ENCODE results near the gene SH3GLB1.

DNA sequence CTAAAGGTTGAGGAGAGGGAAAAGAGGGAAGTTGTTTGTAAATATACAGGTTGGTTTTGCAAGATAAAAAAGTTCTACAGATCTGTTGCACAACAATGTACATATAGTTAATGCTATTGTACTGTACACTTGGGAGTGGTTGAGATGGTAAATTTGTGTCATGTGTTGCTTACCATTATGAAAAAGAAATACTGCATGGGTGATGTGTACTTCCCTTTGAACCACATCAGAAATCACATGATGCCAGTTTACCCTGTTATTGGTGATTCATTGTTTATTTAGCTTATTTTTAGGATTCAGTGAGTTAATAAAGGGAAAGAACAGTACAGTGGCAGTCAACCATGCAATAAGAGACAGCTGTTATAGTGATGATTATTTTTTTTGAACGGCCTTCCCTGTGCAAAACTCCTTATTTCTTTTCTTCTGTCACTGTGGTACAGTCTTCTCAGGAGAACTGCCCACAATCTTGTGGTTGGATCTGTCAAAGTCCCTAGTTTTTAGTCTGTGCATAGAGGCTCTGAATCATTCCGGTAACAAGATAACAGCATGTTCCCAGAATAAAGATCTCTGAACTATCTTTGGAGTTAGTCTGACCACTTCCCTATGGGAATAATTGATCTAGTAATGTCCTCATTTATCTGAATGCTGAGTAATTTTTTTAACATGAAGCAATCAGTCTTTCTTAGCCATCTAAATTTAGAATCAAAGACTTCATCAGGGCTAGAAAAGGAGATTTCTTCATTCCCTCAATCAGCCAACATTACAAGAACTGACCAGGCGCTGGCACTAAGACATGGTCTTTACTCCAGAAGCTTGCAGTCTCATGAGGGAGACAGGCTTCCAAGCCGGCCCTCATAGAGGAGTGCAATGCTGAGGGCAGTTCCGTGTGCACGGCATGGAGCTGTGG is 84.2 kb downstream of the SH3GLB1 start:
- TF ChIP-seq ELK1 (IDR thresholded peaks at IDR 0.05; ENCODE audit: low read depth, low read length): no peak
- TF ChIP-seq, protein P1, sequence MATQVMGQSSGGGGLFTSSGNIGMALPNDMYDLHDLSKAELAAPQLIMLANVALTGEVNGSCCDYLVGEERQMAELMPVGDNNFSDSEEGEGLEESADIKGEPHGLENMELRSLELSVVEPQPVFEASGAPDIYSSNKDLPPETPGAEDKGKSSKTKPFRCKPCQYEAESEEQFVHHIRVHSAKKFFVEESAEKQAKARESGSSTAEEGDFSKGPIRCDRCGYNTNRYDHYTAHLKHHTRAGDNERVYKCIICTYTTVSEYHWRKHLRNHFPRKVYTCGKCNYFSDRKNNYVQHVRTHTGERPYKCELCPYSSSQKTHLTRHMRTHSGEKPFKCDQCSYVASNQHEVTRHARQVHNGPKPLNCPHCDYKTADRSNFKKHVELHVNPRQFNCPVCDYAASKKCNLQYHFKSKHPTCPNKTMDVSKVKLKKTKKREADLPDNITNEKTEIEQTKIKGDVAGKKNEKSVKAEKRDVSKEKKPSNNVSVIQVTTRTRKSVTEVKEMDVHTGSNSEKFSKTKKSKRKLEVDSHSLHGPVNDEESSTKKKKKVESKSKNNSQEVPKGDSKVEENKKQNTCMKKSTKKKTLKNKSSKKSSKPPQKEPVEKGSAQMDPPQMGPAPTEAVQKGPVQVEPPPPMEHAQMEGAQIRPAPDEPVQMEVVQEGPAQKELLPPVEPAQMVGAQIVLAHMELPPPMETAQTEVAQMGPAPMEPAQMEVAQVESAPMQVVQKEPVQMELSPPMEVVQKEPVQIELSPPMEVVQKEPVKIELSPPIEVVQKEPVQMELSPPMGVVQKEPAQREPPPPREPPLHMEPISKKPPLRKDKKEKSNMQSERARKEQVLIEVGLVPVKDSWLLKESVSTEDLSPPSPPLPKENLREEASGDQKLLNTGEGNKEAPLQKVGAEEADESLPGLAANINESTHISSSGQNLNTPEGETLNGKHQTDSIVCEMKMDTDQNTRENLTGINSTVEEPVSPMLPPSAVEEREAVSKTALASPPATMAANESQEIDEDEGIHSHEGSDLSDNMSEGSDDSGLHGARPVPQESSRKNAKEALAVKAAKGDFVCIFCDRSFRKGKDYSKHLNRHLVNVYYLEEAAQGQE (IDR thresholded peaks at IDR 0.05; ENCODE audit: low read depth, low read length): no peak
- TF ChIP-seq, protein P2, sequence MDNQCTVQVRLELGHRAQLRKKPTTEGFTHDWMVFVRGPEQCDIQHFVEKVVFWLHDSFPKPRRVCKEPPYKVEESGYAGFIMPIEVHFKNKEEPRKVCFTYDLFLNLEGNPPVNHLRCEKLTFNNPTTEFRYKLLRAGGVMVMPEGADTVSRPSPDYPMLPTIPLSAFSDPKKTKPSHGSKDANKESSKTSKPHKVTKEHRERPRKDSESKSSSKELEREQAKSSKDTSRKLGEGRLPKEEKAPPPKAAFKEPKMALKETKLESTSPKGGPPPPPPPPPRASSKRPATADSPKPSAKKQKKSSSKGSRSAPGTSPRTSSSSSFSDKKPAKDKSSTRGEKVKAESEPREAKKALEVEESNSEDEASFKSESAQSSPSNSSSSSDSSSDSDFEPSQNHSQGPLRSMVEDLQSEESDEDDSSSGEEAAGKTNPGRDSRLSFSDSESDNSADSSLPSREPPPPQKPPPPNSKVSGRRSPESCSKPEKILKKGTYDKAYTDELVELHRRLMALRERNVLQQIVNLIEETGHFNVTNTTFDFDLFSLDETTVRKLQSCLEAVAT (IDR thresholded peaks at IDR 0.05): no peak
